Small intestine (tissue), 7 donors: ENCODE measurements around the gene H2AZ2. TPM values are rescaled to one million over a fixed set of nuclear protein-coding genes. Genes with fewer than 3 reads are reported as not detected.
"Not testable (repeated sequence)": the region's sequence is repeated elsewhere in the genome, so short reads cannot be mapped to it uniquely, and the experiment has no call there.

ENCODE experiments used
- DNase-seq, 2 donors: peaks; one replicate each; pipeline versions ENCODE4 v3.0.0 to v3.0.0-alpha.2; 2013
- FAIRE-seq: peaks from 2 replicates; lab custom pipeline; 2012; peaks lifted over from hg19 to GRCh38; lab: Jason Lieb, UNC
- H3K27ac ChIP-seq, 3 donors: one replicate each; pipeline ENCODE4 v1.5.1; 2013; ENCODE audit warnings: low read length in 2 of 3, mild to moderate bottlenecking in 2 of 3, control low read depth in 1 of 3, inconsistent platforms in 1 of 3, low read depth in 1 of 3, moderate library complexity in 1 of 3
- H3K27me3 ChIP-seq, 3 donors: one replicate each; pipeline ENCODE4 v1.6.1; 2013; ENCODE audit warnings: low read length in 3 of 3, inconsistent platforms in 1 of 3; ENCODE audit not compliant: control insufficient read depth in 3 of 3, insufficient read depth in 3 of 3
- H3K36me3 ChIP-seq, 3 donors: one replicate each; pipeline ENCODE4 v1.6.1; 2013; ENCODE audit warnings: low read length in 3 of 3, inconsistent platforms in 1 of 3, low read depth in 1 of 3, mild to moderate bottlenecking in 1 of 3, moderate library complexity in 1 of 3; ENCODE audit not compliant: control insufficient read depth in 3 of 3, insufficient read depth in 2 of 3
- H3K4me1 ChIP-seq, 3 donors: one replicate each; pipeline ENCODE4 v1.6.1; 2013; ENCODE audit warnings: low read length in 2 of 3, inconsistent platforms in 1 of 3, low read depth in 1 of 3, mild to moderate bottlenecking in 1 of 3, moderate library complexity in 1 of 3; ENCODE audit not compliant: control insufficient read depth in 3 of 3, insufficient read depth in 2 of 3
- H3K4me3 ChIP-seq, 3 donors: one replicate each; pipeline ENCODE4 v1.5.1; 2013; ENCODE audit warnings: low read length in 3 of 3, control low read depth in 1 of 3, inconsistent platforms in 1 of 3, low read depth in 1 of 3, mild to moderate bottlenecking in 1 of 3, moderate library complexity in 1 of 3
- H3K9me3 ChIP-seq, 2 donors: one replicate each; pipeline ENCODE4 v1.6.1; 2013; ENCODE audit warnings: low read depth in 1 of 2, low read length in 1 of 2; ENCODE audit not compliant: control insufficient read depth in 2 of 2, insufficient read depth in 1 of 2
- WGBS, 3 donors: extraction: QIAGEN DNeasy Blood & Tissue Kit; methylation state at CpG; one replicate each; pipeline ENCODE4 v1.1.7; 2013; 5-methylcytosine and 5-hydroxymethylcytosine counted together
- polyA plus RNA-seq, 4 donors: library from polyadenylated mRNA; stranded (reverse) in 3 of 4; unstranded in 1 of 4; fragments of 200-250 nt in 3 of 4; fragments of 120-200 nt in 1 of 4; gene quantifications; one replicate each; pipeline versions ENCODE4 v1.2.1 to v1.2.3, GENCODE V29; 2013
- donor health status: healthy with polysubstance abuse.
- donor health status: control.
- donor health status: control.
- donor health status: Bipolar disorder and iron deficiency.
- donor health status: healthy.

The H2AZ2 gene
- polyA plus RNA-seq, 4 donors, result 76.7 to 159 (median 110) TPM

DNA sequence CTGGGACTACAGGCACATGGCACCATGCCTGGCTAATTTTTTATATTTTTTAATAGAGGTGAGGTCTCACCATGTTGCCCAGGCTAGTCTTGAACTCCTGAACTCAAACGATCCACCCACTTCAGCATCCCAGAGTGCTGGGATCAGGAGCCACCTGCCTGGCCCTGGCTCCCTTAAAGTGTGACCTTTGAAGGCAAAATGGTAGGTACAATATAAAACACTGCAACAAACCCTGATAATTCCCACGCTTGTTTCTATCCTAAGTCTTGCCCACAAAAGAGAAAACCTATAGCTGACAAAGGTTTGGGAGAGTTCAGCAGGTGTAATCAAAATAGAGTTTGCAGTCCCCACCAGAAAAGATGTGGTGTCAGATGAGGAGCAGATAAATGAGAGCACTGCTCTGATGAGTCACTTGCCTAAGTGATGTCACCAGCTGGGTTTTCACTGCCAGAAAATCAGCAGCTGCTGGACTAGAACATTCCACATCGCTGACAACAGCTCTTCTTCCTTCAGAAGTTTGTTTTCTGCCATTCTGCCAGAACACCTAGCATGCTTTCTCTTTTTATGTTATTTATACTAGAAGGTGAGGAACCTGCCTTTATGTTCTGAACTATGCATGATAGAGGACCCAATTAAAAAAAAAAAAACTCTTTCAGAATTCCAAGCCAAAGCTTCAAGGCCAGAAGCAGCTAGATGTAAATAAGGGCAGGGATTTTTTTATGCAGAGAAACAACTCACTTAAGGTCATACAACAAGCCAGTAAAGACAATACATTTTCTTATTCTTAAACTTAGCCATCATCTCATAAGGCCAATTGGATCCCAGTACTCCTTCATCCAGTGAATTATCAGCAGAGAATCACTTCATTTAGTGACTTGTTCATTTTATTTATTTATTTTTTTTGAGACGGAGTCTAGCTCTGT lies 19.4 kb upstream of the H2AZ2 start:
- H3K27ac ChIP-seq, result no peak overlapping the region
- H3K27me3 ChIP-seq, result peaks cover 0 to 4% (median 0%) of the 10 kb centered on the region in 3 donors
- 48 to 58% (median 53%) methylated on average over 4 of the region's 4 CpGs for WGBS, 3 donors
- FAIRE-seq, result no peak
- no peak overlapping the region for H3K4me3 ChIP-seq
- H3K4me1 ChIP-seq, result no peaks in the 10 kb centered on the region
- H3K9me3 ChIP-seq, result peaks cover 0 to 2% of the 10 kb centered on the region in 2 donors
- no peaks in the 10 kb centered on the region for H3K36me3 ChIP-seq
- DNase-seq, result no peak

DNA sequence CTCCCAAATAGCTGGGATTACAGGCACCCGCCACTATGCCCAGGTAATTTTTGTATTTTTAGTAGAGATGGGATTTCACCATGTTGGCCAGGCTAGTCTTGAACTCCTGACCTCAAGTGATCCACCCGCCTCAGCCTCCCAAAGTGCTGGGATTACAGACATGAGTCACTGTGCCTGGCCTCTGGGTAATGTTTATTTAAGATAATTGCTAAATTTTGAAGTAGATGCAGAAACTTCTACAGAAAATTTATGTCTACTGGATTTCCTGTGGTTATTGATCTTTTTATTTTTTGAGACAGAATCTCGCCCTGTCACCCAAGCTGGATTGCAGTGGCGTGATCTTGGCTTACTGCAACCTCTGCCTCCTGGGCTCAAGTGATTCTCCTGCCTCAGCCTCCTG lies 14.1 kb upstream of the H2AZ2 start:
- not testable (repeated sequence) for FAIRE-seq, H3K4me1 ChIP-seq, H3K27me3 ChIP-seq, H3K4me3 ChIP-seq, H3K27ac ChIP-seq, H3K36me3 ChIP-seq, H3K9me3 ChIP-seq, DNase-seq
- 58 to 71% (median 65%) methylated on average over 4 of the region's 4 CpGs for WGBS, 3 donors

DNA sequence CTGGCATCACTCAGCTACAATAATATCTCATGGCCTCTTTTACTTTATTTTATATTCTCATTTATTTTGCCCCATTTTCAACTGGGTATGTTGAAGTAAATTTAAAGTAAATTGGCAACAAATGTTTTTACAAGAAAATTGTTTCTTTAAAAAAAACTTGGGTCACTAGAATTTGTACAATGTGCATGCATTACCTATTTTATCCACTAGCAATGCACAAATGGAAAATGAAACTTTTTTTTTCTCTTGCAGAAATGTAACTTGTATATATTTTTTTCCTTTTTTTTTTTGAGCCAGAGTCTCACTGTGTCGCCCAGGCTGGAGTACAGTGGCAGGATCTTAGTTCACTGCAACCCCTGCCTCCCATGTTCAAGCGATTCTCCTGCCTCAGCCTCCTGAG lies 10.3 kb upstream of the H2AZ2 start:
- FAIRE-seq (no peak), DNase-seq (no peak)
- no peaks in the 10 kb centered on the region for H3K4me1 ChIP-seq
- no peaks in the 10 kb centered on the region for H3K36me3 ChIP-seq
- WGBS, 3 donors, result 67 to 96% (median 74%) methylated on average over 2 of the region's 2 CpGs
- H3K4me3 ChIP-seq, result no peak overlapping the region
- H3K9me3 ChIP-seq, result no peaks in the 10 kb centered on the region
- H3K27ac ChIP-seq, result no peak overlapping the region
- H3K27me3 ChIP-seq, result peaks cover 0 to 4% (median 0%) of the 10 kb centered on the region in 3 donors

DNA sequence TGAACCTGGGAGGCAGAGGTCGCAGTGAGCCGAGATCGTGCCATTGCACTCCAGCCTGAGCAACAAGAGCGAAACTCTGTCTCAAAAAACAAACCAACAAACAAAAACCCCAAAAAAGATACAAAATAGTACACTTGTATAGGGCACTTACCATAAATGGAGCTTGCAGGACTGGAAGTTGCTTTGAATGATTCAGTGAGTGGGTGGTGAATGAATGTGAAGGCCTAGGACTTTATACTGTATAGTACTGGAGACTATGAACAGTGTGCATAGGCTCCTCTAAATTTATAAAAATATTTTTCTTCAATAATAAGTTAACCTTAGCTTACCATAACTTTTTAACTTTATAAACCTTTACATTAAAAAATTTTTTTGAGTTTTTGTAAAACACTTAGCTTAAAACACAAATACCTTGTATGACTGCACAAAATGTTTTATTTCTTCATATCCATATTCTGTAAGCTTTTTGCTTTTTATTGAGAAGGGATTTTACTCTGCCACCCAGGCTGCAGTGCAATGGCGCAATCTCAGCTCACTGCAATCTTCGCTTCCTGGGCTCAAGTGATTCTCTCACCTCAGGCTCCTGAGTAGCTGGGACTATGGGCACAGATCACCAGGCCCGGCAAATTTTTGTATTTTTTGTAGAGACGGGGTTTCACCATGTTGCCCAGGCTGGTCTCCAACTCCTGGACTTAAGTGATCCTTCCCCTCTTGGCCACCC lies 6.9 kb upstream of the H2AZ2 start:
- Histone ChIP-seq H3K36me3 (no peaks in the 10 kb centered on the region), H3K27ac (no peak overlapping the region), H3K9me3 (no peaks in the 10 kb centered on the region), H3K4me1 (no peaks in the 10 kb centered on the region), H3K27me3 (no peaks in the 10 kb centered on the region), H3K4me3 (no peak overlapping the region)
- FAIRE-seq, result no peak
- 91 to 96% (median 92%) methylated on average over 8 of the region's 8 CpGs for WGBS, 3 donors
- no peak for DNase-seq

DNA sequence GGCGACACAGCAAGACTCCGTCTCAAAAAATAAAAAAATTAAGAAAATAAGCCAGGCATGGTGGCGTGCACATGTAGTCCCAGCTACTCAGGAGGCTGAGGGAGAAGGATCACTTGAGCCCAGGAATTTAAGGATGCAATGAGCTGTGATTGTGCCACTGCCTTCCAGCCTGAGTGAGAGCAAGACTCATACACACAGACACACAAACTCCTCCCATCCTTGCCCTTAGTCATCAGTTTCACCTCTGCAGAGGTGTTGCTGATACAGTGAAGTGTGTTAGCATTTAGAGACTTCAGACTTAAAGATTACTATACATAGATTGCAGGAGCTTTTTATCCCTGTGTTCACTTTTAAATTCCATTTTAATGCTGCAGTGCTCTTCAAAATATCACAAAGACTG lies 5.5 kb upstream of the H2AZ2 start:
- Histone ChIP-seq H3K36me3 (no peaks in the 10 kb centered on the region), H3K4me1 (peaks cover 0 to 2% (median 0%) of the 10 kb centered on the region in 3 donors), H3K27me3 (no peaks in the 10 kb centered on the region), H3K9me3 (no peaks in the 10 kb centered on the region), H3K4me3 (no peak overlapping the region), H3K27ac (no peak overlapping the region)
- DNase-seq (peak in 1 of 2 donors; percentile 9), FAIRE-seq (no peak)
- WGBS, 3 donors, result 85 to 97% (median 90%) methylated on average over 3 of the region's 3 CpGs

DNA sequence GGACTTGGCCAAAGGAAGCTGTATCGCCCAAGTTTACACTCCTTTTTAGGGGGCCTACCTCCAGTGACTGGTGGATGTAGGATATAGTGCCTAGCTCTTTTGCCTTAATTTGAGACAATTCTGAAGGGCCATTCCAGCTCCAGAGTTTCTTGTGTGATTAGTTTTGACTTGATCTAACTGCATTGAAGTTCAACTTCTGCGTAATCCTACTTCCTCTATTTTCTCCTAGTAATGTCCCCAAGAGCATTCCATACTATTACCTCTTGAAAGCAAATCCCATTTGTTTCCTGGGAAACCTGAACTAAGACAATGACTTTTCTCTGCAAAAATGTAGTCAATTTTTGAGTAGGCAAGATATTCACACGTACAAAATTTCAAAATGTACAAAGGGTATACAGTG lies 4.7 kb upstream of the H2AZ2 start:
- Histone ChIP-seq H3K4me1 (peaks cover 0 to 2% (median 0%) of the 10 kb centered on the region in 3 donors), H3K4me3 (no peak overlapping the region), H3K27ac (no peak overlapping the region), H3K27me3 (no peaks in the 10 kb centered on the region), H3K36me3 (no peaks in the 10 kb centered on the region), H3K9me3 (no peaks in the 10 kb centered on the region)
- WGBS, 3 donors, result 87 to 92% (median 90%) methylated on average over 3 of the region's 3 CpGs
- no peak for DNase-seq
- FAIRE-seq, result no peak

DNA sequence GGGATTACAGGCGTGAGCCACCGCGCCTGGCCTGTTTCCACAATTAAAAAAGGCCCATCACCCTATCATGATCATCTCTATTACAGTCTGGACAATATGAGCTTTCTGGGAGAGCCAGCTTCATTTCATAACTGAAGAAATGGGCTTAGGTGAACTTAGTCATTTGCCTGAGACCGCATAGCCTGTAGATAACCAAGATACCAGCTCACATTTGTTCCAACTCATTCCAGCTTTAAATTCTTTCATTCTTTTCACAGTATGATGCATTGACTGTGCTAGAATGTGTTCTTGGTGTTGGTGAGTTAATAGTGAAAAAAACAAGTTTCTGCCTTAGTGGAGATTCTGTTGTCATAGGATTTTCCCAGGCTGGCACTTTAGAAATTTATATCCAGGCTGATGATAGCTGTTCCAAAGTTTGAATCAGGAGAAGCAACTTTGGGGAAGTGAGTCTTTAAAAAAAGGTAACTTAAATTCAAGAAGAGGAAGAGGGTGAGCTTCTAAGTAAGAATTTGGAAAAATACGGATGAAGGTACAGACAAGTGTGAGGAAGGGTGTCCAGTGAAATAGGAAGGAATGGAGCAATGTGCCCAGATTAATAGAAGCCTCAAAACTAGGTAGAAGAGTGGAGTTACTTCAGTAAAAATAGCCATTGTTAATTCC lies 2.1 kb upstream of the H2AZ2 start:
- H3K9me3 ChIP-seq, result no peaks in the 10 kb centered on the region
- H3K4me3 ChIP-seq, result no peak overlapping the region
- DNase-seq (no peak), FAIRE-seq (no peak)
- H3K27ac ChIP-seq, result no peak overlapping the region
- peaks cover 0 to 2% (median 0%) of the 10 kb centered on the region in 3 donors for H3K4me1 ChIP-seq
- 82 to 90% (median 89%) methylated on average over 5 of the region's 5 CpGs for WGBS, 3 donors
- H3K27me3 ChIP-seq, result no peaks in the 10 kb centered on the region
- H3K36me3 ChIP-seq, result no peaks in the 10 kb centered on the region

DNA sequence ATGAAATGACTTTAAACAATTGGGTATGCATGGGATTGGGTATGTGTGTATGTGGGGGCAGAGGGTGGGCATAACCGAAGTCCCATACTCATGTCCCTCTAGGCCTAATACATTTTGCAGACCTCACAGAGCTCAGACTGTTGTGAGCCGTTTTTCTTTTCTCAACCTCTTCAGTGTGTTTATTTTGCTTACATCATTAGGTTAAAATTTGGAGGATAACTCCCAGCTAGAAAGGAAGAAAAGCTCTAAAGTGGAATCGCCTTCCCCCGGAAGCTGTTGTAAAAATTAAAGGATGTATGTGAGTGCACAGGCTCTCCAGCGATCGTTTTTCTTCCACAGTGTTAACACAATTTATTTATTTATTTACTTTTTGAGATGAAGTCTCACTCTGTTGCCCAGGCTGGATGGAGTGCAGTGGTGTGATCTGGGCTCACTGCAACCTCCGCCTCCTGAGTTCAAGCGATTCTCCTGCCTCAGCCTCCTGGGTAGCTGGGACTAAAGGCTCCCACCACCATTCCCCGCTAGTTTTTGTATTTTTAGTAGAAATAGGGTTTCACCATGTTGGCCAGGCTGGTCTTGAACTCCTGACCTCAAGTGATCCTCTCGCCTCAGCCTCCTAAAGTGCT lies 1.5 kb upstream of the H2AZ2 start:
- 69 to 83% (median 76%) methylated on average over 10 of the region's 10 CpGs for WGBS, 3 donors
- peak overlapping the region in 1 of 3 donors; percentile 5 for H3K4me3 ChIP-seq
- peaks cover 0 to 1% (median 0%) of the 10 kb centered on the region in 3 donors for H3K36me3 ChIP-seq
- FAIRE-seq (no peak), DNase-seq (no peak)
- H3K9me3 ChIP-seq, result no peaks in the 10 kb centered on the region
- H3K27me3 ChIP-seq, result no peaks in the 10 kb centered on the region
- peaks cover 0 to 2% (median 0%) of the 10 kb centered on the region in 3 donors for H3K4me1 ChIP-seq
- H3K27ac ChIP-seq, result no peak overlapping the region
